ENCODE measurements around the gene PALLD.

PALLD gene

GRCh38 chr4:168652755-168653154 lies 155.9 kb downstream of the PALLD start:
- no peak for DNase-seq

GRCh38 chr4:168654104-168654847 lies 157.4 kb downstream of the PALLD start:
- no peak for DNase-seq

GRCh38 chr4:168654848-168655174 lies 158.0 kb downstream of the PALLD start:
- DNase-seq, result no peak

GRCh38 chr4:168655182-168655581 lies 158.3 kb downstream of the PALLD start:
- no peak for DNase-seq

DNA sequence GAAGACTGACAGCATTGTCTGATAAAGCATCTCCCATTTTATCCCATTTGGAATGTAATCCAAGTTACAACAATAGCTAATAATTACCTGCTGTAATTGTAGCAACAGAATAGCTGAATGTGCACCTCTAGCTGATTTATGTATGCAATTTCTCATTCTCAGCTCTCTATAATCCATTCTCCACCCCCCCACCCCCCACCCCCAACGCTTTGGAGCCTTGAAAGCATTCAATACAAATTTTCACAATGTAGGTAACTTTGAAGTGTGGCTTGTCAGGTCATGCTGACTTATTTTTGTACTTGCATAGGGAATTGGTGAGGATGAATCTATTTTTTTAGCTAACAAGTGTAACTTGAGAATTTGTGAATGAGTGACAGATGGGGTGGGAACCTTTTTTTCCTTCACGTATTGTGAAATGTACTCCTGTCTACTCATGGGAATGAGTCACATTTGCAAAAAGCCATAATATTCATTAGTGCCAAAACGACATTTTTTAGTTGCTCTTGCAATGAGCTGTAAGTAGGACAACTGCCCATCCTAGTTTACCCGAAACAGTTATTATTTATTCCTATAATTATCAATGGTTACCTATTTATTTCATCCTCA lies 159.3 kb downstream of the PALLD start:
- no peak for DNase-seq

DNA sequence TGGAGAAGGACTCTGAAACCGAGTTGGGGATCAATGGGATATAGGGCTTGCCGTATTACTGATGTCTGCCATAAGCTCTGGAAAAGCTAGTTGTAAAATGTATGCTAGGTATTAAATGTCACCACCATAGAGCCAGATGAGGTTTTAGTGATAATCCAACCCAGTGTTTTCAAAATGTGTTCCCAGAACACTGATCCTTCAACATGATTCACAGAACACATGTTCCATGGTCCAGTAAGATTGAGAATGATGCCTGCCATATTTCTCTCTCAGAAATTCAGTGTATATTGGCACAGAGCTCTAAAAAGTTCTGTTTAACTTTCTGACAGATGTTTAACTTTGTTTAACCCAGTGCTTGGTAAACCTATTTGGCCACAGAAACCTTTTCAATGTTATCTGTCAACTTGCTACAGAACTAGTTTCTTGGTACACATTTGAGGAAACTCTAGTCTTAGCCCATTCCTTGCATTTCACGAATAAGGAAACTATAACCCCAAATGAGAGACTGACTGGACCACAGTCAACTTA lies 160.2 kb downstream of the PALLD start:
- DNase-seq, result no peak

GRCh38 chr4:168658751-168659150 lies 161.9 kb downstream of the PALLD start:
- DNase-seq, result no peak

- no peak for DNase-seq
Observed at GRCh38 chr4:168659741-168660465, 163.1 kb downstream of the PALLD start.

- DNase-seq, result no peak
Observed at GRCh38 chr4:168662297-168662984, 165.6 kb downstream of the PALLD start.

DNA sequence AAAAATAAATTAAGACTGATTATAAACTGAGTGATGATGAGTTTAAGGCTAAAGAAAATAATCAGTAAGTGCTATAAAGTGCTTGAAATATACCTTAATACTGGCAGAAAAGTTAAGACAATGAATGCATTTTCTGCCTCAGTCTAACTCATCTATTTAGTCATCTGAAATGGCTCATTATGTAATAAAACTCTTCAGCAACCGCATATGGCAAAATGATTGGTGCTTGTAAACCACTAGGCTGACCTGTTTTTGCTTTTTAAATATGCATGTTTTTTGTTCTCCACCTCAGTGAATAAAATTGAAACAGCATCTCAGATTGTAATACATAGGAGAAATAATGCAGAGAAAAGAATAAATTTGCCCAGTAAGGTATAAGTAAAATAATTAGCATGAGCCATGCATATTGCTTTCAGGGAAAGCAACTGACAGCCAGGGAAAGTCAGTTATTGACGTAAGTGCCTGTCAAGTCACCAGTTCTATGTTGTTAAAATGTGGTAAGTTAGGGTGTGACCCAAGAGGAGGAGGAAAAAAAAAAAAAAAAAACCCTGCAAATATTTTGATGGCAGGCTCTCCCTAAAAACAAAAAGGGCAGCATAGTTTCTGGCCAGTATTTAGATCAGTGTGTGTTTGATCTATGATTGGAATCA lies 167.5 kb downstream of the PALLD start:
- no peak for DNase-seq

DNA sequence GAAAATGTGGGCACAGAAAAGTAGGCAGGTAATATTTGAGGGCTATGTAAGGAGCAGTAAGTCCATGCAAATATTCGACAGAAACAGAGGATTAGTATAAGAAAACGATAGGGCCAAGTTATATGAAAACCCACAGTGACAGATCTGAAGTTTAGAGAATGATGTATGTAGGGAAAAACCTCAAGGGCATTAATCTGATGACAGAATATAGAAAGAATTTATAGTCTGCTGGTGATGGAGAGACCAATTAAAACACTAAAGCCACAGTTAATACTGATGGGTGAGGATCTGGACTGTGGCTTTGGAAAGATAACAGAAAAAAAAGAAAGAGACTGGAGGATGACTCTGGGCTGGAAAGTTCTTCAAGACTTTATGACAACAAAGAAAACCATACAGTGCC lies 169.7 kb downstream of the PALLD start:
- no peak for DNase-seq

DNA sequence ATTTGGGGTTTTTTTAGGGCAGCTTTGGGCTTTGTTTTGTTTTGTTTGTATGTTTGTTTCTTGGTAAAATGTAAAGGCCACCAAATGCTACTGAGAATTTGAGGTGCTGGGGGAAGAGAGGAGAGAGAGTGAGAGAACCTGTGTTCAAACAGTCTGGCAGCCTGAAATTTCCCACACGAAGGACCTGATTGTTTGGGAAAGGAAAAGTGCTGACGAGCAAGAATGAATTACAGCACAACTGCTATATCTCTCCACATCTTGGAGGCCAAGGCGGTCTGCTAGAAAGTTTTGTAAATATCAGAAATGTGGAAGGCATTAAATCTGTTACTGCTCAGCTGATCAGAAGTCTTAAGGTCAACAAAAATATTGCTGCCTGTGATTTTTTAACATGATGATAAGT lies 170.5 kb downstream of the PALLD start:
- no peak for DNase-seq

DNA sequence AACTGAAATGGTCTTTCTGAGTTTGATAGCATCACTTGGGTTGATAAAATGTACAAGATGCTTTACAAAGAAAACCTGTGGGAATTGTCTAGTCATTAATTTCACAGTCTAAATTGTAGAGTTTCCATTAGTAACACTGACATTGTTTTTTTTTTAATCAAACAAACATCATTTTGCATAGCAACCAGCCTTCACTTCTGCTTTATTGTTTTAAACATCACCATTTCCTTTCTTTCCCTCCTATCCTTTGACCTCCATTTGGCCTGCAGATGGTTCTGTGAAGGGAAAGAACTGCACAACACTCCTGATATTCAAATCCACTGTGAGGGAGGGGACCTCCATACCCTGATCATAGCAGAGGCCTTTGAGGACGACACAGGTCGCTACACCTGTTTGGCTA lies 171.1 kb downstream of the PALLD start:
- DNase-seq, result no peak

DNA sequence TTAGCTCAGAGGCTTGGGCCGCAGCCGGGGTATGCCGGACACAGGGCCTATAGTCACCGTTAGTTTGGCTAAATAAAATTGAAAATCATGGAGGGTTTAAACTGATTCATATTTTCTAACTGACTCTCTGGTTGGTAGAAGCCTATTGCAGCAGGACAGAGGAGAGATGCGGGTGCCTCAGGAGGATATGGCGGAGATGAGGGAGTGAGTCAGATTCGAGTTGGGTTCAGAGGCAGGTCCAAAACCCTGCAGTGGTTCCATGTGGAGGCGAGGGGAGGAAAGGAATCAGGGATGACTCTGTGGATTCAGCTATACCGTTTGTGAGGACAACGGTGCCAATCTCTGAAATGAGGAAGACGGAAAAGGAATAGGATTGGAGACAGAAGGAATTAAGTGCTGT lies 176.6 kb downstream of the PALLD start:
- no peak for DNase-seq

- DNase-seq, result no peak
Observed at GRCh38 chr4:168674077-168674747, 177.4 kb downstream of the PALLD start.

DNA sequence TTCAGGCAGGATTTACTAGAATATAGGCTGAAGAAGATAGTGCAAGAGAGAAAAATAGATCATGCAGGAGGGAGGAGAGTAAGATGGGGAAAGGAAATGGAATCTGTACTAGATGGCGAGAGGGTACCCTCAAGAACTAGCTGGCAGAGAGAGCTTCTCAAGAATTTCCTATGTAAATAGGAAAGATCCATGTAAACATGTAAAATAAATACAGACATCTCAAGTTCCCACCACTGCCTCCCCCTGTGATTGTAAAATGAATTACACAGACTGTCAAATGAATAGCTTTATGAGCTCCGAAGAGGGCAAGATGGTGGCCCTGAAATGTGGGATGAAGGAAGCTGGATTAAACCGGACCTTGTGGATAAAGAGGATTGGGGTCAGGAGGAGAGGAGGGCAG lies 178.0 kb downstream of the PALLD start:
- no peak for DNase-seq

DNA sequence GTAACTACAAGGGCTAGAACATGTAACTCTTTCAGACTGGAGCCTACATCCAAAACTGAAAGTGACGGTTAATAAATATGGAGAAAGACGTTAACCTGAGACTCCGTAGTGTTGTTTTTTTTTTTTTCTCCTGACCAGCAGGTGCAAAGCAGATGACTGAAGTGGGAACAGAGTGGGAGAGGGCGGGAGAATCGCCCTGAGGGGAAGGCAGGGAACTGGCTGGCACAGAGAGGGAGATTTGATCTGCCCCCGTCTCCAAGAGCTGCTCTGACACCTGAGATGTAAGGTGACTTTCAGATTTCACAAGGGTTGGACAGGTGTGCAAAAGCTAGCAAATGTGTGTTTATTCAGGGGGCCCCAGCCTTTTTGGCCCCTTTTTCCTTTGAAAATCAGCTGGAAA lies 180.2 kb downstream of the PALLD start:
- no peak for DNase-seq

- no peak for DNase-seq
Observed at GRCh38 chr4:168677879-168678278, 181.0 kb downstream of the PALLD start.

GRCh38 chr4:168678751-168679366 lies 182.0 kb downstream of the PALLD start:
- no peak for DNase-seq

- no peak for DNase-seq
Observed at GRCh38 chr4:168679397-168679796, 182.5 kb downstream of the PALLD start.

GRCh38 chr4:168679819-168680218 lies 183.0 kb downstream of the PALLD start:
- DNase-seq, result no peak
